HG02678 (cell line): ENCODE measurements around the gene MYLK4.
A peak's percentile ranks its signal among the peaks of the same experiment; 100 is the strongest.
"Not testable (repeated sequence)": the region's sequence is repeated elsewhere in the genome, so short reads cannot be mapped to it uniquely, and the experiment has no call there.

Experiments used
- ATAC-seq: cut with Tn5 transposase; IDR thresholded peaks from one replicate; pipeline ENCODE4 v1.9.1; 2021; ENCODE audit warnings: mild to moderate bottlenecking, moderate library complexity; ENCODE audit not compliant: unreplicated experiment

The MYLK4 gene

DNA sequence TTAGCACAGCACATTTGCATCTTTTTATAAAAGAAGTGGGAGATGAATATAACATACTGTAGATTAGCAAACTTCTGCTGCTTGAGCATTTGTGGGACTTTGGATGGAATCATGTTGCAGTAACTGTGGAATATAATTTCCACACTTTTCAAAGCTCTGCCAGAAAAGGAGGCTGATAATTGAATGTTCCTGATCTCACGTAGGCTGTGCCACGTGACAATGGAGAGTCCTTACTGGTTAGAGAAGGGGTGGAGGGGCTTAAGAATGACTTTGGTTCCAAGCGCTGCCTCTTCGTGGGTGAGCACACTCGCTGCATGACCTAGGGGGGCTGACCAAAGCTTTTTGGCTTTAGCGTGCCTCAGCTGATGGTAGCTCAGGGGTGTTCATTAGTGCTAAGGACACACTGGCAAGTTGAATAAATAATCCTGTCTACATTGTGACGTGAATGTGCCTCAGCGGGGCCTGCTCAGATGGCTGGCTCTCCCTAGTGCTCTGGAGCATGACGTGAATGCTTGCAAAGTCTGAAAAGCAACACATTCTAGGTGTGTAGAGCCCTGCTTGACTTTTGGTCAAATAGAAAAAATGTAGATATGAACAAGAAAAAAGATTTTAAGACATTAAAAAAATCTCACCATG, 29.5 kb upstream of the MYLK4 start:
- no peak for ATAC-seq

DNA sequence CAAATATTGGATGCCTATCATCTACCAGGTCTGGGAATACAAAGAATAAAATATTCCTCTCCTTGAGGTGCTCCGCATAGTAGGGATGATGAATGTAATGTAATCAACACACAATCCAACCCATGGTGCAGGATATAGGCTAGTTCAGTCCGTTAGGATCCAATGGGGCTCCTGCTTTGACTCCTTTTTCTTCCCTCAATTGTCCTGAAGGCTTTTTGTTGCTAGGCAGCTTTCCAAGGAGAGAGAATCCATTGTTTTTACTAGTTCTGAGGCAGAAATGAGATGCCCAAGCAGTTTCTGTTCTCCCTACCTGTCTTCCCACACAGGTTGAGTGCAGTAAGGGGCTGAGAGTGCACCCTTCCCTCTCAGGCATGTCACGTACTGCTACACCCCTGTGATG, 26.5 kb upstream of the MYLK4 start:
- ATAC-seq: no peak

DNA sequence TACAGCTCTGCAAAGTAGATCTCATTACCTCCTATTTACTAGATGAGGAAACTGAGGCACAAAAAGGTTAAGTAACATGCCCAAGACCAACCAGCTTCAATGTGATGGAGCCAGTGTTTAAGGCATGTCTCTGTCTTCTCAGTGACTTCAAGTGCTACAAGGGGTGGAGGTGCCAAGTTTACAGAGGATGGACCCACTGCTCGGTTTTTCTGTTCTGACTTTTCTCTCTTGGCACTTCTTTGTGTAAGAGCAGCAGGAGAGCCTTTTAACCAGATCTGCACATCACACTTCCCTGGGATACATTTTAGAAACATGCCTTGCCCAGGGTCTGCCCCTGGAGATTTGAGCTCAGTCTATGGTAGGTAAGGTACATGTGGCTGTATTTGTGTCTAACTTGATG, 24.3 kb upstream of the MYLK4 start:
- no peak for ATAC-seq

DNA sequence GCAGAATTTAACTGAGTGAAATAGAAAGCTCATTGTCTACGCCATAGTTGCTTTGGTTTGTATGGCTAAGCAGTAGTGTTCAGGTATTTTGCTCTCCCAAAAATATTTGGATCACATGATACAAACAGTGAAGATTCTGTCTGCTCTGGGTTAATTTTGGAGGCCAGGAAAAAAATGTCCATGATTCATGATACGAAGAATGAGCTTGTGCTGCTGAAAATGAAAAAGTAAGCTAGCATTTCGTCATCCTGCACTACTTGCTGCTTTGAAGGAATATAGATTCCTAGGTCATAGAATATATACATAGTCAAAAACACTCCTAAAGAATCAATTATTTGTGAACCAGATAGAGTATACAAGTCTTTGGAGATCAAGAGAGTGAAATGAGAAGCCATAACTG, 22.7 kb upstream of the MYLK4 start:
- ATAC-seq: no peak

DNA sequence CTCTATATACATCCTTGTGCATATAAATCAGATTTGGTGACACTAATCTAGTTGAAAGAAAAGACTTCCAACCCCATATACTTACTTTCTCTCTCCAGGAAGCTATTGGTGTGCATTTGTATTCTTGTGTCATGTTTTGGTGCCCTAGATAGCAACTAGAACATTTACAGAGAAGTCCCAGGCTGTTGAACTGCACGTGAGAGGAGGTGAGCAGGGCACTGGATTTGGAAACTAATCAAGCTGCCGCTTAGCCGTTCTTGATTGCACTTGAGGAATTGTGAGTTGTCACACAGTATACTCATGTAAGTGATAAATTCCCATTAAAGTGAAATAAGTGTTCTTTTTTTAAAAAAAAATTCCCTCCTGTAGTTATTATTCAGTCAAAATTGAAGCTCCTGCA, 22.1 kb upstream of the MYLK4 start:
- ATAC-seq: no peak

DNA sequence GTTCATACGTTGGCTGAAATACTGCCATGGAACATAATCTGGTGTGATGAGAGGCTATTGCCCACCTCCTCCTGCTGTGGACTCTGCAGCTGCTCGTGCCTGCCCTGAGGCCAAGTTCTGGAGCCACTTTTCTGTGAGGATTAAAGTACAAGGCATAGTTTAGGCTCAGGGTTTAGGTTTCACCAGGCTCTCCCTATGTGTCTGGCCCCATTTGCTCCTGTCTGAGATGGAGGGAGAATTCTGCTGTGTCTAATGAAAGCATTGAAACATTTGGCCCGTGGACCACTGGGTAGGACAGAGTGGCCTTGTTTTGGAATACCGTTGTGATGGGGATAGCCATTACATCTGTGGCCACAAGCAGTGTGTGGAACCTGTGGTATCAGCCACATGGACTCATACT, 20.4 kb upstream of the MYLK4 start:
- no peak for ATAC-seq

DNA sequence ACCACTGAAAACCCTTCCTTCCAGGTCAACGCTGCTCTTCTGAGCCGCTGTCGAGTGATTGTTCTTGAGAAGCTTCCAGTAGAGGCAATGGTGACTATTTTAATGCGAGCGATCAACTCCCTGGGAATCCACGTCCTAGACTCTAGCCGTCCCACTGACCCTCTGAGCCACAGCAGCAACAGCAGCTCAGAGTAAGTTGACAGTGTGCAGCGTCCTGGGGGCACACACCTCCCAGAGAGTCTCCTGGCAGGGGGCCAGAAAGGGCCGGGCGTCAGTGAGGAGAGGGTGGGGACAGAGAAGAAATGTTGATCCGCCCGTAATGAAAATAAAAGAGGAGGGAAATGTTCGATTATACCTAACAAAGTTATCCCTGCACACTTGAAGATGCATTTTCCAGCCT, 19.4 kb upstream of the MYLK4 start:
- ATAC-seq: no peak

DNA sequence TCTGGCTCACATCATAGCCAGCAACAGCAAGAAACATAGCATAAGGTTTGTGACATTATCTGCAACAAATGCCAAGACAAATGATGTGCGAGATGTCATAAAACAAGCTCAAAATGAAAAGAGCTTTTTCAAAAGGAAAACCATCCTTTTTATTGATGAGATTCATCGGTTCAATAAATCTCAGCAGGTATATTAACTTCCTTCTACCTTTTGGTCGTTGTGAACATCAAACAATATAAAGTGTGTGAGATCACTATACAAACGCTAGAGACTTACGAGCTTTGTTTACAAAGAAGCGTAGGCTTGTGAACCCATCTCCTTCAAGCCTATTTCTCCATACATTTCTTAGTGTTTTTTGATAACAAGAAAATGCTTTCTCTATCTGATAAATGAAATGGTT, 18.0 kb upstream of the MYLK4 start:
- no peak for ATAC-seq

DNA sequence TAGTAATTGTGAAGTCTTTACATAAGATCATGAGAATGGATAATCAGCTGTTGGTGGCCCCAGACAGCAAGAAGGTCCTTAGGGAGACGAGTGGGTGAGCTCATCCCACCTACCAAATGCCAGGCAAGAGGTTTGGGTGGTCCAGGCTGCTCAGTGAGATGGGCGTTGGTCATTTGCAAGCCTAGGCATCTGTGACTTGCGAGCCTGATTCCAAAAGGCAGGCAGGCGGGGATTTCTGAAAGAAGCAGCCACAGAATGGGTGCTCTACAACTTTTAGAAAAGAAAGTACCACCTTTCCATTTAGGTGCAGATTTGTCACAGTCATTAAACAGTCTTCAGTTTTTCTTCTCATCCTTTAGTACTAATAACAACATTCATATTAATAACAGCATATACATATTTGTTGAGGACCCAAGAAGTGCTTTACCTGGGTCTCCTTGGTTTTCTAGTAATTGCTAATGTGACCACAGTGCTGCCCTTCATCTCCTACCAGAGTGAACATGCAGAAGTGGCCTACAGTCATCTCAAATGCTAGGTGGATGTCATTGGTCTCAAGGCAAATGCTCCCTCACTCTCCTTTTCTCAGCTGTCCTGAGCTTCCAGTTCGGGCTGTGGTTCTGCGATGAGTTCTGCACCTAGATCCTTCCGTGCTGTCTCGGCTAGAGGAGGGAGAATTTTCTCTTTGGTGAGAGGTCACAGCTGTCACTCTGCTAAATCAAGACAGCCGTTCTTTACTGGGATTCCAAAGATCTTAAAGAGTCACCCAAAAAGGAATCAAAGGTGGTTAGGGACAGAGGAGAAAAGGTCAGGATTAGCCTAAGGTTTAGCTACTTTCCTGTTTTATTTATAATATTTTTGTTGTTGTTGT, 17.2 kb upstream of the MYLK4 start:
- ATAC-seq: no peak

DNA sequence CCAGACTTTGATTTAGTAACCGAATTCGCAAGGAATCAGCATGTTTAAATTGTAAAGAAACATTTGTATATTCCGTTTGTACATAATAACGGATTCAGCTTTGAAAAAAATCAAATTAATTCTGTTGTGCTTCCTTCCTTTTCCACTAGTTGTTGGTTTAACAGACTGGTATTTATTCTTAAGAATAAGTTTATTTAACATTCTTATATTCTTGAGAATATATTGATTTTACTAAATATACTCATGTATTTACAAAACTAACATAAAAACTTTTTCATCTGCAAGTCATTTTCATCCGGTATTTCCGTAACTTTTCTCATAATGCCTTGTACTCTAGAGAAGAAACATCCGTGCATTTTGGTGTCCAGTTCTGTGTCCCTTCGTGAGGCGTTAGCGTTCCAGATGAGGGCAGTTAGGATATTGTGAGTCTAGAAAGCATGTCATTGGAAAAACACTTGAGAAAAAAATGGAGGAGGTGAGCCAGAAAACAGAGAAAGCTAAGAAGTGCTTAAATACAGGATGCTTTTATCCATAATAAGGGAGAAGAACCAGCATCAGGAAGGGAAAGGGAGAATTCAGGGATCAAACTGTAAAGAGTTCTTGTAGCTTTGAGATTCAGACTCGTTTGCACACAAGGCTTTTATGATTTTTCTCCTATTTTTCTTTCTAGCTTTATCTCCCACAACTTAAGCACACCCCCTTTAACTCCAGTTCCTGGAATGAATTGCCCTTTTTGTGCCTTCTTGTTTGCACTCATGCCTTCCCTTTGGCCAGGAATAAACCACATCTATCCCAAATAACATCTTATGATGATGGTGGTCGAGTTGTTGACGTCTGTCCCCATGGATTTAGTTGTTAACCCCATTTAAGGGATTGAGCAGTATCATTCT, 16.3 kb upstream of the MYLK4 start:
- ATAC-seq: no peak

DNA sequence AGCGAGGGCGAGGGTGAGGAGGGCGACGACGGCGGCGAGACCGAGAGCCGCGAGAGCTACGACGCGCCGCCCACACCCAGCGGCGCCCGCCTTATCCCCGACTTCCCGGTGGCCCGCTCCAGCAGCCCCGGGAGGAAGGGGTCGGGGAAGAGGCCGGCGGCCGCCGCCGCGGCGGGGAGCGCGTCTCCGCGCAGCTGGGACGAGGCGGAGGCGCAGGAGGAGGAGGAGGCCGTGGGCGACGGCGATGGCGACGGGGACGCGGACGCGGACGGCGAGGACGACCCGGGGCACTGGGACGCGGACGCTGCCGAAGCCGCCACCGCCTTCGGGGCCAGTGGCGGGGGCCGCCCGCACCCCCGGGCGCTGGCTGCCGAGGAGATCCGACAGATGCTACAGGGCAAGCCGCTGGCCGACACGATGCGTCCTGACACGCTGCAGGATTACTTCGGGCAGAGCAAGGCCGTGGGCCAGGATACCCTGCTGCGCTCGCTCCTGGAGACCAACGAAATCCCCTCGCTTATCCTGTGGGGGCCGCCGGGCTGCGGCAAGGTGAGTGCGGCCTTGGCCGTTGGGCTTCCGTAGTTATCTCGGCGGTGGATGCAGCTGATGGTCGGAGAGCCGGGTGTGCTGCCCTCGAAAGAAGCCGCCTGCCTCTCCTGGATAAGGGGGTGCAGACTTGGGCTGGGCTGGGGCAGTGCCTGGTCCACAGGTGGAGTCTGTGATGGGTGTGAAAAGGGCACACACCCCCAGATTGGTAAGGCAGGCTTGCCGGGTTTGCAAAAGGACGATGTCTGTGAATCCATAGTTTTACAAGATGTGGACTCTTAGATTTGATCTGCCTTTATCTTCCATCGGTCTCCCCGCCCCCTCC, 15.4 kb upstream of the MYLK4 start:
- ATAC-seq: peak; percentile 13

DNA sequence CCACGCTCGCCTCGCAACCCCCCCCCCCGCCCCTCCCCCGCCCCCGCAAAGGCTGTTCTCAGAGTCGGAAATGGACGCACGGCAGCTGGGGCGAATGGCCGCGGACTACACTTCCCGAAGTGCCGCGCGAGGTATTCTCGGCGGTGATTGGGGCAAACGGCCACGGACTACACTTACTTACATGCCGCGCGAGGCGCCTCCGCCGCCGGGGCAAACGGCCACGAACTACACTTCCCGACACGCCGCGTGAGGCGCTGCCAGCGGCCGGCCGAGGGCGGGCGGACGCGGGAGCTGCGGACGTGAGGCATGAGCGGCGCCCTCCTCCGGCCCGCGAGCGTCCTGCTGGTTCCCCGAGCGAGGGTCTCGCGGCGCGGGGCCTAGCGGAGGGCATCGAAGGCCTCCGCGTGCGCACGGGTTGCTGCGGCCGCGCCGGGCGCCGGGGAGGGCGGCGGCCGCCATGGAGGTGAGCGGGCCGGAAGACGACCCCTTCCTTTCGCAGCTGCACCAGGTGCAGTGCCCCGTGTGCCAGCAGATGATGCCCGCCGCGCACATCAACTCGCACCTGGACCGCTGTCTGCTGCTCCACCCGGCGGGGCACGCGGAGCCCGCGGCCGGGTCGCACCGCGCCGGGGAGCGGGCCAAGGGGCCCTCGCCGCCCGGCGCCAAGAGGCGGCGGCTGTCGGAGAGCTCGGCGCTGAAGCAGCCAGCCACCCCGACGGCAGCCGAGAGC, 14.6 kb upstream of the MYLK4 start, which contains the start of gene WRNIP1:
WRNIP1 (plus strand) TSS at position 228 of the 730 bp plus-strand sequence; CDS start at position 458, 230 bp downstream.
- ATAC-seq: peak; percentile 89

DNA sequence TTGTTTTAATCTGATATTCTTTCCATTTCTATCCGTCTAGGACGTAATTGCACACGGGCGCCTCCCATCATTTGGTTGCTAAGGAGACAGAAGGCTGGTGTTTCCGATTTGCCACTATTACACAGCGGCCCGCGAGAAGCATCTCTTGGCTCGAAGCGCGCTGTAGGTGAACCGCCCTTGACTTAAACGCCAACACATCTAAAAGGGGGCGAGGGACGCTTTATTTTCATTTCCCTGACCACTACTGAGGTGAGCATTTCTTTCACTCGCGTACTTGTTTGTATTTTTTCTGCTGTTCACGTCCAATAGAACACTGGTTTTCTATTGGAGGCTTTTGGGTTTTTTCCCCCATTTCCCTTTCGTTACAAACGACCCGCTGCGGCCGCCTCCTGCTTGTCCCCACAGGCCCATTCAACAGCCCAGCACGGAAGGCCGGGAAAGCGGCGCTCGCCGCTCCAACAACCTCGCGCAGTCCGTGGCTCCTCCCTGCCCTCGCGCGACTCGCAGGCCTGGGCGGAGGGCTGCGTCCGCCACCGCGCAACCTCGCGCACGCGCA, 14.0 kb upstream of the MYLK4 start:
- ATAC-seq: peak; percentile 57

DNA sequence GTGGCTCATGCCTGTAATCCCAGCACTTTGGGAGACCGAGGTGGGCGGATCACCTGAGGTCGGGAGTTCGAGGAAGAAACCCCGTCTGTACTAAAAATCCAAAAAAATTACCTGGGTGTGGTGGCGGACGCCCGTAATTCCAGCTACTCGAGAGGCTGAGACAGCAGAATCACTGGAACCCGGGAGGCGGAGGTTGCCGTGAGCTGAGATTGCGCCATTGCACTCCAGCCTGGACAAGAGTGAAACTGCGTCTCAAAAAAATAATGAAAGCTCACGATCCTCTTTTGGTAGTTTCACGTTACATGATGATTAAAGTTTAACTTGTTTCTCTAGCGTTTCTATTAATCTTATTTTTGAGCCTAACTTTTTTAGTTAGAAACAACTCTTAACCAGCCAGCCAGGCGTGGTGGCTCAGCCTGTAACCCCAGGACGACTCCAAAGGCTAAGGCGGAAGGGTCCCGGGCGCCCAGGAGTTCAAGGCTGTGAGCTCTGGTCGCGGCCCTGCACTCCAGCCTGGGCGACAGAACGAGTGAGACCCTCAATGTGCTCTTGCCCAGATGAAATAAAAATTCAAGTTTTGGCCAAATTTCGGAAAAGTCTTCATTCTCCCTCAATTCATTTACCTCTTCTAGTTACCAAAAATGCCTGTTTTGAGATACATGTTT, 13.3 kb upstream of the MYLK4 start:
- no peak for ATAC-seq

DNA sequence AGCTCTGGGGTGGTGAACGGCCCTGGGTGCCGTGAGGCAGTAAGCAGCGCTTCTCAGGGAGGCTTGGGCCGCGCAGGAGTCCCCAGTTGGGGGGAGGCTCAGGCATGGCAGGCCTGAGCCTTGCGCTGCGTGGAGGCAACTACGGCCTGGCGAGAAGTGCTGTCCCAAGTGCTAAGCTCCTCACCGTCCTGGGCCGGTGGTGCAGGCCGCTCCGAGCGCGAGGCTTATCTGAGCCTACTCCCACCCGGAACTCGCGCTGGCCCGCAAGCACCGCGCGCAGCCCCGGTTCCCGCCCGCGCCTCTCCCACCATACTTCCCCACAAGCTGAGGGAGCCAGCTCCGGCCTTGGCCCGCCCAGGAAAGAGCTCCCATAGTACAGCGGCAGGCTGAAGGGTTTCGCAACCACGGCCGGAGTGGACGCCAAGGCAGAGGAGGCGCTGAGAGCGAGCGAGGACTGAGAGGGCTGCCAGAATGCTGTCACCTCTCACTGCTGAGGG, 12.7 kb upstream of the MYLK4 start:
- ATAC-seq: no peak

DNA sequence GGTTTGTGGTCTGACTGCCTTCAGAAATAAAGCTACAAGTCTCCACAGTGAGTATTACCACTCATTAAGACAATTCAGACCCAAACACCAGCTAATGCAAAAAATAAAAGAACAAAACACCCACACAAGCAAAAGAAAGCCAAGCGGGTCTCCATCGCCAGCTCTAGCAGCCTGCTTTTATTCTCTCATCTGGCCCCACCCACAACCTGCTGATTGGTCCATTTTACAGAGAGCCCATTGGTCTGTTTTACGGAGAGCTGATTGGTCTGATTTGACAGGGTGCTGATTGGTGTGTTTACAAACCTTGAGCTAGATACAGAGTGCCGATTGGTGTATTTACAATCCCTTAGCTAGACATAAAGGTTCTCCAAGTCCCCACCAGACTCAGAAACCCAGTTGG, 12.1 kb upstream of the MYLK4 start:
- ATAC-seq: not testable (repeated sequence)

DNA sequence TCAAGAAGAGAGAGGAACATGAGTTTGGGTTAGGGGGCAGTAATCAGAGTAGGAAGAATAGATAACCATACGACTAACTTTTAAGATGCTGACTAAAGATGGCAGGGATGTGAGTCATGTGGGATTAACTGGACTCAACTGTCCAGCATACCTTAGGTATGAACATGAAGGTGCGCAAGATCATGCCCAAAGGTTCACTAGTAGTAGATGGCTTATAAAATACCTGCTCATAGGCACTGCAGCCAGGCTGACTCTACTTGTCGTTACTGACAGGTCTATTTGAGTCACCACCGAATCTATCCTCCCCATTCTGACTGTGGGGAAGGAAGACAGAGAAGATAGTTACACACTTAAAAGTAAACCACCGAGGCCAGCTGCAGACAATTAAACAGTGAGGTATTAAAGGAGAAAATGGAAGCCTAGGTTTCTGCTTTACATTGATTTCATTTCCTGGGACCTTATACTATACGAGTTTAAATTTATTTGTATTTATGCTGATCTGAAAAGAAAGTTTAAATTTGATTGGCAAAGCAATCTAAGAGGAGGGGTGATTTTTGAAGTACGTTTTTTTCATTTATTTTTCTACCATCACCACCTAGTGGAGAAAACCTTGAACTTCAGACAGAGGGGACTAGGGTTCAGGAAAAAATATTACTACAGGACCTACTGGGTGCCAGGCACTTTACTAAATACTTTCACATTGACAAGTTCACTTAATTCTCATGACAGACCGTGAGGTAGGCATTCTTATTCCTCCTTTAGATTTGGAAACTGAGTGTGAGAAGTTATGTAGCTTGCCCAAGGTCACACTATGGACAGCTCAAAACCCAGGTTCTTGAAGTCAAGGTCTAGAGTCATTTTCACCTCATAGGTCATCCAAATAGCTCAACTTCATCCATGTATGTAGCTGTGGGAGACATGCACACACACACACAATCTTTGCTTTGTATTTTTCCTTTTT, 10.4 kb upstream of the MYLK4 start:
- ATAC-seq: no peak

DNA sequence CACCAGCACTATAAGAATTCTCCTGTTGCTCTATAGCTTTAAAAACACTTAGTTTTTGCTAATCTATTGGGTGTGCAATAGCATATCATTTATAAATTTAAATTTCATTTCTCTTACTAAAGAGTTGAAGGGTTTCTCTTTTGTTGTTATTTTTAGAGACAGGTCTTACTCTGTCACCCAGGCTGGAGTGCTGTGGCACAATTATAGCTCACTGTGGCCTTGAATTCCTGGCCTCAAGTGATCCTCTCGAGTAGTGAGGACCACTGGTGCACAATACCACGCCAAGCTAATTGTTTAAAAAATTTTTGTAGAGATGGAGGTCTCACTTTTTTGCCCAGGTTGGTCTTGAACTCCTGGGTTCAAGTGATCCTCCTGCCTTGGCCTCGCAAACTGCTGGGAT, 8.3 kb upstream of the MYLK4 start:
- no peak for ATAC-seq
